ENCODE measurements around the gene PTBP2.

DNA sequence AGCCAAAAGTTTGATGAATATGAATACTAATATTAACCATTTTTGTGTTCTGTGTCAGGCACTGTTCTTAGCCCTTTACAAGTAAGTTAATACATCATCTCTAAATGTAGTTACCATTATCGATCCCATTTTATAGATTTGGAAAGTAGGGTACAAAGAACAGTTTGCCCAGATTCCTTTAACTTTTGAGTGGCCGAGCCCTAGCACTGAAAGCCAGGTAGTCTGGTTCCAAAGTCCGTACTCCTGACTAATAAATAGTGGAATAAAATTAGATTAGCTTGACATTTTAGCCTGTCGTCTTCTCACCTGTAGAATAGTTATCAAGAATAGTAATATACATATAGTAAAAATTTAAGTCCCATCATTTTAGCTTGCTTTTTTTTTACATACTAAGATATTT lies 70.6 kb downstream of the PTBP2 start:
- TF ChIP-seq POLR2A (IDR thresholded peaks at IDR 0.05; ENCODE audit: low read depth, low read length) (no peak), NR2C2 (IDR thresholded peaks at IDR 0.05; ENCODE audit: borderline replicate concordance, control insufficient read depth, insufficient read length, low read depth) (no peak), MXI1 (IDR thresholded peaks at IDR 0.05; ENCODE audit: low read depth, low read length) (no peak), CBFB (IDR thresholded peaks at IDR 0.05; ENCODE audit: low read depth) (no peak), CEBPB (IDR thresholded peaks at IDR 0.05; ENCODE audit: borderline replicate concordance in 1 of 2, low read depth in 2 of 2, low read length in 2 of 2) (no peak), ASH2L (IDR thresholded peaks at IDR 0.05; ENCODE audit: borderline replicate concordance, low read depth) (no peak), POLR2AphosphoS5 (IDR thresholded peaks at IDR 0.05; ENCODE audit: low read length) (no peak), NRF1 (conservative IDR thresholded peaks at IDR 0.05; ENCODE audit: low read depth, low read length) (no peak)
- TF ChIP-seq, protein P1, sequence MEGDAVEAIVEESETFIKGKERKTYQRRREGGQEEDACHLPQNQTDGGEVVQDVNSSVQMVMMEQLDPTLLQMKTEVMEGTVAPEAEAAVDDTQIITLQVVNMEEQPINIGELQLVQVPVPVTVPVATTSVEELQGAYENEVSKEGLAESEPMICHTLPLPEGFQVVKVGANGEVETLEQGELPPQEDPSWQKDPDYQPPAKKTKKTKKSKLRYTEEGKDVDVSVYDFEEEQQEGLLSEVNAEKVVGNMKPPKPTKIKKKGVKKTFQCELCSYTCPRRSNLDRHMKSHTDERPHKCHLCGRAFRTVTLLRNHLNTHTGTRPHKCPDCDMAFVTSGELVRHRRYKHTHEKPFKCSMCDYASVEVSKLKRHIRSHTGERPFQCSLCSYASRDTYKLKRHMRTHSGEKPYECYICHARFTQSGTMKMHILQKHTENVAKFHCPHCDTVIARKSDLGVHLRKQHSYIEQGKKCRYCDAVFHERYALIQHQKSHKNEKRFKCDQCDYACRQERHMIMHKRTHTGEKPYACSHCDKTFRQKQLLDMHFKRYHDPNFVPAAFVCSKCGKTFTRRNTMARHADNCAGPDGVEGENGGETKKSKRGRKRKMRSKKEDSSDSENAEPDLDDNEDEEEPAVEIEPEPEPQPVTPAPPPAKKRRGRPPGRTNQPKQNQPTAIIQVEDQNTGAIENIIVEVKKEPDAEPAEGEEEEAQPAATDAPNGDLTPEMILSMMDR (IDR thresholded peaks at IDR 0.05 in 2 of 3, conservative IDR thresholded peaks at IDR 0.05 in 1 of 3; ENCODE audit: control insufficient read depth in 2 of 3, extremely low read depth in 1 of 3, insufficient read depth in 1 of 3, low read depth in 3 of 3, low read length in 3 of 3): no peak
- TF ChIP-seq, protein P2, sequence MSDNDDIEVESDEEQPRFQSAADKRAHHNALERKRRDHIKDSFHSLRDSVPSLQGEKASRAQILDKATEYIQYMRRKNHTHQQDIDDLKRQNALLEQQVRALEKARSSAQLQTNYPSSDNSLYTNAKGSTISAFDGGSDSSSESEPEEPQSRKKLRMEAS (IDR thresholded peaks at IDR 0.05; ENCODE audit: low read depth, low read length): no peak
